GM18502 (cell line): ENCODE data around the gene DNAJC16.
A peak's percentile ranks its signal among the peaks of the same experiment; 100 is the strongest.
"Not testable (repeated sequence)": the region's sequence is repeated elsewhere in the genome, so short reads cannot be mapped to it uniquely, and the experiment has no call there.

Experiments used
- ATAC-seq: cut with Tn5 transposase; IDR thresholded peaks from one replicate; pipeline ENCODE4 v1.9.1; 2021; ENCODE audit warnings: mild to moderate bottlenecking; ENCODE audit not compliant: unreplicated experiment, poor library complexity

DNAJC16 gene

GRCh38 chr1:15526490-15527339, at the start of gene DNAJC16:
TSS of gene DNAJC16 (plus strand) at chr1:15526848. CDS start at chr1:15529106, 2,258 bp downstream.
- peak; percentile 59 for ATAC-seq

DNA sequence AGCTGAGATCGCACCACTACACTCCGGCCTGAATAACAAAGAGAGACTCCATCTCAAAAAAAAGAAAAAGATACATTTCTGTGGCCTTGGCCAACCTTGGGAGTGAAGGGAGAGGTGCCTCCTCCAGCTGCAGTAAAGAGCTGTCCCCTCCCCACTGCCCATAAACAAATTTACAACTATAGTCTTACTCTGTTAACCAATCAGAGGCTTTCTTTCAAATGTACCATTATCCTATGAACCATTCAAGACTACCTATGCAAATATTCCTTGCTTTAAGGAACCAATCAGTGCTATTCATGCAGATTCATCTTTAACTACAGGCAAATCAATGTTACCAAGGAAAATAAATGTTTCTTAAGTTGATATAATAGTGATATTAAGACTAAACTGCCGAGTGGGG, 49.7 kb upstream of the DNAJC16 start:
- ATAC-seq: no peak

GRCh38 chr1:15477646-15478212, 48.9 kb upstream of the DNAJC16 start:
- ATAC-seq: no peak

DNA sequence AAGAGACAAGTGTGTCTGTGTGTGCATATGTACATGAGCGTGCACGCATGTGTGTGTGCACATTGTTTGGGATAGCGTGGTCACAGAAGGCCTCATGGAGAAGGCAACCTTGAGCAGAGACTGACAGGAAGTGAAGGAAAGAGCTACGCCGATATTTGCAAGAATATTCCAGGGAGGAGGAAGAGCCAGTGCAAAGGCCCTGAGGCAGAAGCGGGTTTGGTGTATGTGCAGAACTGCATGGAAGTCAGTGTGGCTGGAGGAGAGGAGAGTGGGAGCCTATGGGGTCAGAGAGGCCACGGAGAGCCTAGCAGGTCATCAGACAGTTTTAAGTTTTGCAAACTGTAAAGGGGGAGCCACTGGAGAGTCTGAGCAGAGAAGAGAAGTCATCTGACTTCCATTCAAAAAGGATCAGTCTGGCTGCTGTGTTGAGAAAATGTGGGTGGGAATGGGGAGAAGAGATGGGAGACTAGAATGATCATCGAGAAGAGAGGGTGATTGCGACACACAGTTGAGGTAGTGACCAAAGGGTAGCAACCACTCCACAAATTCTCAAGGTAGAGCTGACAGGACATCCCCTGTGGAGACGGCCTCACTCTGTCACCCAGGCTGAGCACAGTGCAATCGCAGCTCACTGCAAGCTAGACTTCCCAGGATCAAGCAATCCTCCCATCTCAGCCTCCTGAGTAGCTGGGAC, 46.8 kb upstream of the DNAJC16 start:
- ATAC-seq: no peak

DNA sequence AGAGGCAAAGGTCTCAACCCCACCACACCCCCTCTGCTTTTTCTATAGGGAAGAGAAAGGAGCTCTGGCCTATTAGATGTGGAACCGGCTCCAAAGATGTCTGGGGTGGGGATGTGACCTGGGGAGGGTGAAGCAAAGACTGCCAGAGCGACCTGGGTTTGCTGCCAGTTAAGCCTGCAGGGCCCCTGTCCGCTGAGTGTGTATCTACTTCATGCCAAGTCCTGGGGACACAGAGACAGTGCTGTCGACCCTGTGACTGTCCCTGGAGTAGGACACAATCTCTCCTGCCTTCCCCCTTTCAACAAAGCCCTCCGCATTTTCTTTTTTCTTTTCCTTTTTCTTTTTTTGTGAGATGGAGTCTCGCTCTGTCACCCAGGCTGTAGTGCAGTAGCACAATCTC, 44.2 kb upstream of the DNAJC16 start:
- not testable (repeated sequence) for ATAC-seq

DNA sequence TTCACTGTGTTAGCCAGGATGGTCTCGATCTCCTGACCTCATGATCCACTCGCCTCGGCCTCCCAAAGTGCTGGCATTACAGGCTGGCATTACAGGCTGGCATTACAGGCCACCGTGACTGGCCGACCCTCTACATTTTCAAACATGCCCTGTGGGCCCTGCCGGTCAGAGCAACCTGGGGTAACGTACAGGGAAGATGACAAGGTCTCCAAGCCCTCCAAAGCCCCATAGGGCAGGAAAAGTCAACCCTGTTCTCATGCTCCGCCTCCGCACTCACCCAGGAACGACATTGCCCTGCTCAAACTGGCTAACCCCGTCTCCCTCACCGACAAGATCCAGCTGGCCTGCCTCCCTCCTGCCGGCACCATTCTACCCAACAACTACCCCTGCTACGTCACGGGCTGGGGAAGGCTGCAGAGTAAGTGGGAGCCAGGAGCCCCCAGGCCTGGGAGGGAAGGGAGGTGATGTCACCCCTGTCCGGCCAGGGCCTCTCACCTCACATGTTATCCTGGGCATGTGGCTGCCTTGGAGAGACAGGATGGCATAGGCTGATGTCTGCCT, 43.6 kb upstream of the DNAJC16 start:
- not testable (repeated sequence) for ATAC-seq

DNA sequence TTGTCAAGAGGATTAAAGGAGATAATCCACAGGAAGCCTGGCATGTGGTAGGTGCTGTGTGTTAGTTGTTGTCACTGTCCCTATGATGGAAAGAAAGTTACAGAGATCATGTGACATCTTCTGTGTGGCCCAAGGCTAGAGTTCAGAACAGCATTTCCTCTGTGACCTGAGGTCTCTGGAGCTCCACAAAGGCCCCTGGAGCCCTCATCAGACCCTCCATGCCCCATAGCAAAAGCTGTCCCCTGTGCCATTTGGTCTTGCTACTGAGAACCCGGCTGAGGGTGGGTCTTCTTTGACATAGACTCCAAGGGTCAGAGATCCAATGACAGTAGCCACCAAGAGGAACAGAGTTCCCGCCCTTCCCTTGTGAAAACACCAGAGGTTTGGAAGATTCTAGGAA, 42.7 kb upstream of the DNAJC16 start:
- no peak for ATAC-seq

DNA sequence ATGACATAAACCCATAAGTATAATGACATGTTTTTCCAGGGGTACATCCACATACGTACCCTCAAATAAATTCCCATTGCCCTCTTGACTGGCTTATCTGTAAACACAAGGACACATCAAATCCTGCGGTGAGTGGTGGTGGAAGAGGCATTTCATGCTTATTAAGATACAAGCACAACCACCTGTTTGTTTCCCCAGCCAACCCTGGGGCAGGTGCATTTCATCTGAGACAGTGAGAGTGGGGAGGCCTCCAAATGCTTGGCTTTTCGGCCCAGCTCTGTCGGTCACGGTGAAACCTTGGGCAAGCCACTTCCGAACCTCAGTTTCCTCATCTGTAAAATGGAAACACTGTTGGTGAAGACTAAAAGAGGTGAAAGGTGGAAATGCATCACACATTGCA, 42.2 kb upstream of the DNAJC16 start:
- not testable (repeated sequence) for ATAC-seq

GRCh38 chr1:15485636-15486035, 41.0 kb upstream of the DNAJC16 start:
- no peak for ATAC-seq

GRCh38 chr1:15486844-15487610, 39.6 kb upstream of the DNAJC16 start:
- not testable (repeated sequence) for ATAC-seq

GRCh38 chr1:15488371-15488770, 38.3 kb upstream of the DNAJC16 start:
- no peak for ATAC-seq

DNA sequence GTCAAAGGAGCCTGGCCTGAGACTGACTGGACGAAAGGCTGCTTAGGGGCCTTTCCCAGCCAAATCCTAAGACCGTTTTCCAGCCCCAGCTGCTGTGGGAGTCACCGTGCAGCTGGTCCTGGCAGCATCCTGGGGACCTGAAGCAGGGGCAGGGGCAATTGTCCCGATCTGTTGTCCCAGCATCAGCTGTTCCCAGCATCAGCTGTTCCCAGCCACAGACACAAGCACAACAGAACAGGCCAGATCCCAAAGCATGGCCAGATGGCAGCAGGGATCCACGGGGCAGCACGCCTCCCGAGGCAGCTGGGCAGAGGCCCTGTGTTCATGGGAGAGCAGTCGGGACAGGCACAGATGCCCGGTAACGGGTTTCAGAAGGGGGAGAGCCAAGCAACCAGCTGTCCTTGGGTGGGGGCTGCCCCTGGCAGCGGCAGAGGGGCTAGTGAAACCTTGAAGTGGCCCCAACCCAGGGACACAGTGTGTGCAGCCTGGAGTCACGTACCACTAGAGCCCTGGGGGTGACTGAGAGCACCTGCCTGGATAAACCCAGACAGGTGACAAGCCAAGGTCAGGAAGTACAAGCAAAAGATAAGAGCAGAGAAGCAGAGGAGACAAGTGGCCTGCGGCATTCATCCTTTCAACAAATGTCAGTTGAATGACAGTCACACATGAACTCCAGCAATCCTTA, 37.5 kb upstream of the DNAJC16 start:
- ATAC-seq: no peak

DNA sequence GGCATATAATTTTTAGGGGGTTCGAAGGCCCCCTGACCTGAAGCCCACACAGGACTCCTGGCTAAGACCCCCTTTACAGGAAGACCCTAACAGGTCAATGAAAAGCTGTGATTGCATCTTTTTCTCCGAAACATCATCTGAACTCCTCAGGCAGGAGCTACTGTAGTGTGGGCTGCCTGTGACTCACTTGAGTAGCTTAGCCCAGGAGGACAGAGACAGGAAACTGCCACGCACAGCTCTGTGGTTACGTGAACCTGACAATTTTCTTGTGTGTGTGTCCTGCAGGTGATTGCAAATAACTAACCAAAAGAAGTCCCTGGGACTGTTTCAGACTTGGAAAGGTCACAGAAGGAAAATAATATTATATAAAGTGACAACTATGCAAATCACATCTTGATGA, 35.6 kb upstream of the DNAJC16 start:
- ATAC-seq: not testable (repeated sequence)

GRCh38 chr1:15492596-15492995, 34.1 kb upstream of the DNAJC16 start:
- ATAC-seq: no peak

GRCh38 chr1:15493869-15494390, 32.7 kb upstream of the DNAJC16 start:
- ATAC-seq: no peak

DNA sequence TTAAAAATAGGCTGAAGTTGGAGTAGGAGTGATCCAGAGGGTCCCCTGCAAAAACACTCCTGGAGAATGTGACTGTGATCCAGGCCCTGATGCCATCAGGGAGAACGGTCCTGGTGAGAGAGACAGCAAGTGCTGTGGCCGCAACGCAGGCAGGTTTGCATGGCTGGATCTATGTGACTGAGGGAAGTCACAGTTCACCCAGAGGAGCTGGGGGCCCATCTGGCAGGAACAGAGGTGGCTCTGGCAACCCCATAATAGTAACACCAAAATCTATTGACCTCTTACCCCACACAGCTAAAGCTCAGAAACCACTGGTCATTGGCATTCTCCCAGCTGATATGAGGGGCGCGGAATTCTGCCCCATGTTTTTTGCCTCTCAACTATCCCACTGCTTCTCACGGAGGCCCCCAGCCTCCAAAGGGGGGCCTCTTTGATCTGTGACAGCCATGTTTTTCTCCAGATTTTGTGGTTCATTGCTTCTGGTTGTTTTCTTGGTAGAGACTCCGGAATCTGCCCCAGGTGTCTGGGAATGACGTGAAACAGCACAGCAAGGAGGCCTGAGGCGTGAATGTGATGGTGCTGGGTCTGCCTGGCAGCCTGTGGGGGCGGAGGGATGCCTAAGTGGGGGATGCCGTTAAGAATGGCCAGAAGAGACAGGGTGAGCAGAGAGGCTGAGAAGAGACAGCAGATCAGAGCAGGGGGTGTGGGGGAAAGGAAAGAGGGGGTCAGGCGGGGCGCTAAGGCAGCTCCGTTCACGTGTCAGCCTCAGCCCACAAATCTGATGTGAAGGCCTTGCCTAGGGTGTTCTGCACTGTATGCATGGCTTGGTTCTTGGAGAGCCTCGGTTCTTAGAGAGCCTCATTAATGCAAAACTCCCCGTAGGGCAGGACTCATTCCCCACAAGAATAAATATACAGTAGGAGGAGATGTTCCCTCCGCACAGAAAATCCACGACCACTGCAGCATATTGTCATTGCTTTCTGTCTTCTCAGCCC, 26.2 kb upstream of the DNAJC16 start:
- no peak for ATAC-seq

DNA sequence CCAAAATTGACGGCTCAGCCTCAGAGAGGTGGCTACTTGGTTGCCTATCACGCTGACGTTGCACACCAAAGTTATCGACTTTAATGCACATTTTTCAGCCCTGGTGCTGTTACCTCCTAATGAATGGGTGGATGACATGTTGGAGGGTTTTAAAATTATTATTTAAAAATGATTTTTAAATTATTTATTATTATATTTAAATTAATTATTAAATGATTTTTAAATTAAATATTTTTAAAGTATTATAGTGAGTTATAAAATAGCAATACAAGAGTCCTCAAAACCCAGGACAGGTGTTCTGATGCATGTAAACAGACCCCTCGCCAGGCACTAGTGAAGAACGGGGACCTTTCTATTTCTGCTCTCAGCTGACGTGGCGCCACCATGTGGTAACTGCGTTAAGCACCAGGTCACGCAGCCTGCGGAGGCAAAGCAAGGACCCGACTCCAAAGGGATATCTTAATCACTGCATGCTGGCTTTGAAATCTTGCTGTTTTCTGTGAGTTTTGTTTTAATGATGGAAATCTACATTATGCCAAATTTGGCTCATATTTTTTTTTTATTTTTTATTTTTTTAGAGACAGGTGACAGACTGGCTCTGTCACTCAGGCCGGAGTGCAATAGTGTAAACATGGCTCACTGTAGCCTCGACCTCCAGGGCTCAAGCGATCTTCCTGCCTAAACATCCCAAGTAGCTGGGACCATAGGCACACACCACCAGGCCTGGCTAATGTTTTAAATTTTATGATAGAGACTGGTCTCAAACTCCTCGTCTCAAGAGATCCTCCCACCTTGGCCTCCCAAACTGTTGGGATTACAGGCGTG, 25.2 kb upstream of the DNAJC16 start:
- ATAC-seq: no peak
